CD14-positive monocyte (primary cell): Measurements from ENCODE around the gene SLC26A6. TPM values are rescaled to one million over a fixed set of nuclear protein-coding genes. Genes with fewer than 3 reads are reported as not detected.

Experiments
- DNase-seq, 3 donors: peaks; one replicate each; pipeline ENCODE4 v3.0.0-alpha.2; 2011 to 2022
- H2AFZ ChIP-seq: 2 replicates; pipeline ENCODE4 v1.6.0; 2012; ENCODE audit warnings: mild to moderate bottlenecking, low read depth, low read length, inconsistent platforms; ENCODE audit not compliant: insufficient read depth, poor library complexity, severe bottlenecking
- H3K27ac ChIP-seq, 2 donors: 1 replicate in 1 of 2; 2 replicates in 1 of 2; pipeline ENCODE4 v1.5.1; 2012 to 2013; ENCODE audit warnings: low read length in 2 of 2, control low read depth in 1 of 2, inconsistent platforms in 1 of 2, low read depth in 1 of 2, mild to moderate bottlenecking in 1 of 2
- H3K27me3 ChIP-seq, 2 donors: one replicate each; pipeline versions ENCODE4 v1.6.0 to v1.6.1; 2011 to 2013; ENCODE audit warnings: low read length in 2 of 2; ENCODE audit not compliant: control insufficient read depth in 2 of 2, insufficient read depth in 2 of 2
- H3K36me3 ChIP-seq, 2 donors: replicated peaks in 1 of 2; 1 replicate in 1 of 2; 2 replicates in 1 of 2; pipeline versions ENCODE4 v1.5.1 to v1.6.1; 2012 to 2013; ENCODE audit warnings: low read length in 2 of 2, control low read depth in 1 of 2, inconsistent platforms in 1 of 2, mild to moderate bottlenecking in 1 of 2; ENCODE audit not compliant: insufficient read depth in 2 of 2, control insufficient read depth in 1 of 2
- H3K4me1 ChIP-seq, 2 donors: 1 replicate in 1 of 2; 2 replicates in 1 of 2; pipeline versions ENCODE4 v1.5.1 to v1.6.1; 2012 to 2013; ENCODE audit warnings: low read length in 2 of 2, control low read depth in 1 of 2, inconsistent platforms in 1 of 2, mild to moderate bottlenecking in 1 of 2, moderate library complexity in 1 of 2; ENCODE audit not compliant: insufficient read depth in 2 of 2, control insufficient read depth in 1 of 2
- H3K4me2 ChIP-seq: replicated peaks from 2 replicates; pipeline ENCODE3; 2012; ENCODE audit warnings: low read length, moderate library complexity, mild to moderate bottlenecking; ENCODE audit not compliant: poor library complexity, severe bottlenecking; ENCODE audit errors: extremely low read depth
- H3K4me3 ChIP-seq, 3 experiments: fragments of 200-600 bp in 1 of 3; sonication (generic) in 1 of 3; replicated peaks in 1 of 3; 1 replicate in 2 of 3; 2 replicates in 1 of 3; pipeline ENCODE4 v1.5.1; 2011 to 2013; ENCODE audit warnings: low read length in 3 of 3, mild to moderate bottlenecking in 3 of 3, control low read depth in 2 of 3, low read depth in 2 of 3, inconsistent platforms in 1 of 3, moderate library complexity in 1 of 3
- H3K79me2 ChIP-seq: 2 replicates; pipeline ENCODE4 v1.6.0; 2012; ENCODE audit warnings: mild to moderate bottlenecking, control low read depth, inconsistent platforms, low read length, moderate library complexity; ENCODE audit not compliant: insufficient read depth
- H3K9ac ChIP-seq: 2 replicates; pipeline ENCODE4 v1.6.0; 2017; ENCODE audit warnings: low read length, mild to moderate bottlenecking; ENCODE audit not compliant: insufficient read depth, poor library complexity, severe bottlenecking
- H3K9me3 ChIP-seq, 2 donors: replicated peaks in 1 of 2; 1 replicate in 1 of 2; 2 replicates in 1 of 2; pipeline versions ENCODE4 v1.5.1 to v1.6.1; 2012 to 2013; ENCODE audit warnings: low read length in 2 of 2, control low read depth in 1 of 2; ENCODE audit not compliant: control insufficient read depth in 1 of 2, insufficient read depth in 1 of 2
- H4K20me1 ChIP-seq: 2 replicates; pipeline ENCODE4 v1.6.0; 2012; ENCODE audit warnings: mild to moderate bottlenecking, low read length, control low read depth, moderate library complexity; ENCODE audit not compliant: insufficient read depth
- H3K27ac Mint-ChIP-seq, 7 donors: one replicate each; pipeline ENCODE4 v1.8.0; 2020; ENCODE audit warnings: mild to moderate bottlenecking in 7 of 7, mixed read lengths in 7 of 7, moderate library complexity in 6 of 7, inconsistent platforms in 2 of 7
- H3K27me3 Mint-ChIP-seq, 3 donors: one replicate each; pipeline ENCODE4 v1.8.0; 2021 to 2022; ENCODE audit warnings: low read depth in 3 of 3, mild to moderate bottlenecking in 3 of 3, mixed read lengths in 3 of 3, moderate library complexity in 3 of 3, inconsistent platforms in 1 of 3
- H3K36me3 Mint-ChIP-seq, 2 donors: one replicate each; pipeline ENCODE4 v1.8.0; 2020; ENCODE audit warnings: mixed read lengths in 2 of 2, inconsistent platforms in 1 of 2, mild to moderate bottlenecking in 1 of 2
- H3K4me1 Mint-ChIP-seq: one replicate; pipeline ENCODE4 v1.8.0; 2020; ENCODE audit warnings: mild to moderate bottlenecking, mixed read lengths
- H3K4me3 Mint-ChIP-seq, 2 donors: one replicate each; pipeline ENCODE4 v1.8.0; 2020; ENCODE audit warnings: mild to moderate bottlenecking in 2 of 2, mixed read lengths in 2 of 2, moderate library complexity in 1 of 2
- H3K9me3 Mint-ChIP-seq, 7 donors: one replicate each; pipeline ENCODE4 v1.8.0; 2020 to 2022; ENCODE audit warnings: mixed read lengths in 7 of 7, mild to moderate bottlenecking in 6 of 7, moderate library complexity in 6 of 7, inconsistent platforms in 2 of 7
- CTCF ChIP-seq: fragments of 200-600 bp; IDR thresholded peaks from one replicate; pipeline ENCODE4 v1.8.0; 2022; ENCODE audit warnings: antibody characterized with exemption, mild to moderate bottlenecking
- WGBS: methylation state at CpG from one replicate; pipeline ENCODE4 v1.1.5; 2013; ENCODE audit warnings: missing lambda C conversion rate; ENCODE audit not compliant: insufficient coverage; 5-methylcytosine and 5-hydroxymethylcytosine counted together
- intact Hi-C, 2 donors: fragments of 100-400 bp; cut with micrococcal nuclease; formaldehyde crosslinking; loops; one replicate each; pipeline versions ENCODE4 v1.15.0 to v1.15.1; 2023
- polyA plus RNA-seq, 3 donors: library from polyadenylated mRNA; depleted of rRNA in 1 of 3; unstranded in 2 of 3; stranded (reverse) in 1 of 3; fragments of 300-500 nt in 2 of 3; fragments of >200 nt in 1 of 3; fragmentation: Illumina TruSeq in 2 of 3; gene quantifications; 1 replicate in 2 of 3; 2 replicates in 1 of 3; pipeline ENCODE4 v1.2.3, GENCODE V29; 2012 to 2021
- small RNA-seq: library from RNA; depleted of rRNA; stranded (forward); fragments of <200 nt; gene quantifications from one replicate; pipeline ENCODE3, GENCODE V24; 2012; ENCODE audit warnings: low read depth; ENCODE audit not compliant: insufficient read length

The SLC26A6 gene
- polyA plus RNA-seq, 3 donors, result 16.3 to 92.8 (median 20.4) TPM

DNA sequence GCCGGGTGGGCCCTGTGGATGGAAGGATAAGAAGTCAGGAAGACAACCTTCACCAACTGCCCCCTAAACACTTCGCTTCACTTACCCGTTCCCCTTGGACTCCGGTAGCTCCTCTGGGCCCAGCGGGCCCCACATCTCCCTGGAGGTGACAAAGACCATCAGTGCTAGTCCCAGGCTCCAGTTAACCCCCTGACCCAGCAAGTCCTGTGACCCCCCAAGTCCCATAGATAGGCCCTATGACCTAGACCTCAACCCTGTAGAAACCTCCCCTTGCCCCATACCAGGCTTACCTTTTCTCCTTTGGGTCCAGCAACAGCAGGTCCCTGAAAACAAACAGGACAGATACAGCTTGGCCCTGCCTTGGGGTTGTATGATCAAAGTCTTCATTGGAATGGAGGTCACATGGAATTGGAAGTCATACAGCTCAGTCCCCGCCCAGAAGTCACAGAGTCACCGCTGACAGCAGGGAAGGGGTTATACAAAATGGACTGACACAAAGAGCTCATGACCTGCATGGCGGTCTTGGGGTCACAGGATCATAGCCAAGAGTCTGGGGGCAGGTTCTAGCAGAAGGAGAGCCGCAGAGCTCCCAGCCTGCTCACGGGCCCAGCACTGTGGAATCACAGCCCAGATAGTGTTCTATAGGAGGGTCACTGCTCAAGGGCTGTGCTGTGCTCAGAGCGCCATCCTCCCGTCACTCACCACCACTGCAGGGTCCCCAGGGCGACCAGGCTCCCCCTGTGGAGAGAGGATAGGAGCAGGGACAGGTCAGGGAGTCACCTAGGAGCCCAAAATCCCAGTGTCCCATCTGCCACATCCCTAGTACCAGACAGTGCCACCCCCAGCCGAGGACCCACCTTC, 53.4 kb downstream of the SLC26A6 start:
- Mint-ChIP-seq H3K9me3 (no peaks in the 10 kb centered on the region), H3K27me3 (peaks cover 1 to 9% (median 1%) of the 10 kb centered on the region in 3 donors), H3K27ac (peak overlapping the region in 2 of 7 donors; percentile 26 to 35), H3K36me3 (no peaks in the 10 kb centered on the region), H3K4me1 (no peaks in the 10 kb centered on the region), H3K4me3 (no peak overlapping the region)
- Histone ChIP-seq H2AFZ (no peak overlapping the region), H3K4me1 (no peaks in the 10 kb centered on the region), H3K4me3 (no peak overlapping the region), H3K9ac (no peak overlapping the region), H3K4me2 (no peak overlapping the region), H3K27me3 (no peaks in the 10 kb centered on the region), H3K79me2 (no peaks in the 10 kb centered on the region), H3K9me3 (no peaks in the 10 kb centered on the region), H4K20me1 (no peaks in the 10 kb centered on the region), H3K36me3 (no peaks in the 10 kb centered on the region), H3K27ac (no peak overlapping the region)
- no peak for TF ChIP-seq CTCF
- DNase-seq, result no peak
- 98% methylated on average over 7 of the region's 14 CpGs for WGBS
- intact Hi-C loops, result no loop called here

- WGBS, result 100% methylated on average over 1 of the region's 4 CpGs
- no peak overlapping the region for H3K4me2 ChIP-seq
- TF ChIP-seq CTCF, result no peak
- intact Hi-C loops, result no loop called here
- no peak overlapping the region for H3K27ac ChIP-seq
- no peaks in the 10 kb centered on the region for H3K79me2 ChIP-seq
- no peak overlapping the region for H3K27ac Mint-ChIP-seq
- H3K4me3 Mint-ChIP-seq, result no peak overlapping the region
- peaks cover 1 to 6% (median 2%) of the 10 kb centered on the region in 3 donors for H3K27me3 Mint-ChIP-seq
- DNase-seq, result no peak
- no peaks in the 10 kb centered on the region for H4K20me1 ChIP-seq
- no peaks in the 10 kb centered on the region for H3K9me3 Mint-ChIP-seq
- no peaks in the 10 kb centered on the region for H3K36me3 Mint-ChIP-seq
- H3K4me1 ChIP-seq, result no peaks in the 10 kb centered on the region
- H3K9ac ChIP-seq, result no peak overlapping the region
- no peaks in the 10 kb centered on the region for H3K36me3 ChIP-seq
- H3K27me3 ChIP-seq, result no peaks in the 10 kb centered on the region
- H2AFZ ChIP-seq, result no peak overlapping the region
- no peaks in the 10 kb centered on the region for H3K4me1 Mint-ChIP-seq
- H3K4me3 ChIP-seq, result no peak overlapping the region
- no peaks in the 10 kb centered on the region for H3K9me3 ChIP-seq
These were observed 58.6 kb downstream of the SLC26A6 start for GRCh38 chr3:48576647-48577046.

Small RNA genes lying within 50 kb of the gene (small RNA-seq; reads per million reads assigned to genes)
- not detected for gene AC141002.1

Other genes starting within 250 kb of the SLC26A6 start
- 1 to 10 TPM in 1 of 3 donors, under 1 TPM in 1, not detected in 1; 0.14 to 4.3 TPM for gene PLXNB1, start 205.4 kb downstream of the SLC26A6 start, polyA plus RNA-seq
- 1 to 10 TPM; 3.6 to 5.9 (median 5.4) TPM for gene CCDC51, start 195.3 kb downstream of the SLC26A6 start, polyA plus RNA-seq
- gene TMA7, start 195.2 kb downstream of the SLC26A6 start, polyA plus RNA-seq, result 100 to 1,000 TPM; 301 to 559 (median 478) TPM
- 1 to 10 TPM; 1.8 to 4.7 (median 2.8) TPM for gene ATRIP, start 188.7 kb downstream of the SLC26A6 start, polyA plus RNA-seq
- gene SHISA5, start 131.3 kb downstream of the SLC26A6 start, polyA plus RNA-seq, result 100 to 1,000 TPM; 147 to 266 (median 242) TPM
- 10 to 100 TPM; 32.2 to 44.9 (median 34.9) TPM for gene PFKFB4, start 78.7 kb downstream of the SLC26A6 start, polyA plus RNA-seq
- under 1 TPM in 1 of 3 donors, not detected in 2; 0.61 TPM for gene UCN2, start 71.7 kb downstream of the SLC26A6 start, polyA plus RNA-seq
- gene COL7A1, start 40.1 kb downstream of the SLC26A6 start, polyA plus RNA-seq, result 1 to 10 TPM in 1 of 3 donors, under 1 TPM in 1, not detected in 1; 0.37 to 1.9 TPM
- 100 to 1,000 TPM; 326 to 409 (median 350) TPM for gene UQCRC1, start 25.8 kb downstream of the SLC26A6 start, polyA plus RNA-seq
- gene TMEM89, start 13.7 kb downstream of the SLC26A6 start, polyA plus RNA-seq, result under 1 TPM in 1 of 3 donors, not detected in 2; 0.21 TPM
- under 1 TPM in 1 of 3 donors, not detected in 2; 0.95 TPM for gene CELSR3, start 27.4 kb upstream of the SLC26A6 start, polyA plus RNA-seq
- gene NCKIPSD, start 50.5 kb upstream of the SLC26A6 start, polyA plus RNA-seq, result 10 to 100 TPM in 1 of 3 donors, 1 to 10 TPM in 2; 4.2 to 14.8 (median 4.3) TPM
- gene IP6K2, start 81.8 kb upstream of the SLC26A6 start, polyA plus RNA-seq, result 10 to 100 TPM; 16.5 to 53.8 (median 18.7) TPM
- 10 to 100 TPM in 2 of 3 donors, 1 to 10 TPM in 1; 7.5 to 13.0 (median 12.3) TPM for gene PRKAR2A, start 212.4 kb upstream of the SLC26A6 start, polyA plus RNA-seq